Head of caudate nucleus (tissue), 42 donors: ENCODE data around the gene HTR3C.
"Not testable (repeated sequence)": the region's sequence is repeated elsewhere in the genome, so short reads cannot be mapped to it uniquely, and the experiment has no call there.

Experiments used
- DNase-seq, 42 donors: peaks; one replicate each; pipeline versions ENCODE4 v3.0.0 to v3.0.0-alpha.2; 2020 to 2021; ENCODE audit warnings: mixed read lengths in 7 of 42
- intact Hi-C: fragments of 100-400 bp; cut with DNase I; formaldehyde crosslinking; loops from one replicate; pipeline ENCODE4 v1.15.0; 2022

The HTR3C gene

GRCh38 chr3:184052767-184053166 lies at the start of gene HTR3C:
TSS of gene HTR3C (plus strand) at chr3:184053047. CDS start at chr3:184053081, 34 bp downstream.
- no peak for DNase-seq
- intact Hi-C loops: no loop called here

- intact Hi-C loops: no loop called here
- no peak for DNase-seq
These were observed 49.5 kb upstream of the HTR3C start for GRCh38 chr3:184003187-184003967.

GRCh38 chr3:184004476-184004875 lies 48.4 kb upstream of the HTR3C start:
- intact Hi-C loops: no loop called here
- DNase-seq: peak in 1 of 42 donors; percentile 24

- peak in 38 of 42 donors; percentile 14 to 71 (median 38) for DNase-seq
- intact Hi-C loops: no loop called here
These were observed 46.8 kb upstream of the HTR3C start for GRCh38 chr3:184005941-184006507.

GRCh38 chr3:184007143-184007813 lies 45.6 kb upstream of the HTR3C start:
- DNase-seq, intact Hi-C loops: not testable (repeated sequence)

- intact Hi-C loops: no loop called here
These were observed 44.7 kb upstream of the HTR3C start for GRCh38 chr3:184008161-184008560.

GRCh38 chr3:184011230-184011876 lies 41.5 kb upstream of the HTR3C start:
- no peak for DNase-seq
- intact Hi-C loops: loop anchor here (10.0 kb wide), 1 partner anchor 123 kb away; the partner anchor contains the start of gene EIF2B5

More at GRCh38 chr3:184008161-184008560, 44.7 kb upstream of the HTR3C start:
- DNase-seq: no peak

- no peak for DNase-seq
- intact Hi-C loops: loop anchor here (10.0 kb wide), 1 partner anchor 123 kb away; the partner anchor contains the start of gene EIF2B5
These were observed 40.6 kb upstream of the HTR3C start for GRCh38 chr3:184011937-184012889.

- intact Hi-C loops: loop anchor here (5.0 to 10.0 kb wide), 2 partner anchors 118 to 119 kb away; partner anchors contain the start of gene EIF2B5
- DNase-seq: no peak
These were observed 37.3 kb upstream of the HTR3C start for GRCh38 chr3:184015381-184016019.

- intact Hi-C loops: loop anchor here (5.0 to 10.0 kb wide), 2 partner anchors 119 kb away; partner anchors contain the start of gene EIF2B5
- no peak for DNase-seq
These were observed 36.7 kb upstream of the HTR3C start for GRCh38 chr3:184016169-184016570.

- intact Hi-C loops: loop anchor here (5.0 to 10.0 kb wide), 2 partner anchors 118 to 120 kb away; partner anchors contain the start of gene EIF2B5
- DNase-seq: peak; percentile 5 to 84 (median 60)
These were observed 35.8 kb upstream of the HTR3C start for GRCh38 chr3:184016811-184017671.

- intact Hi-C loops: loop anchor here (5.0 to 10.0 kb wide), 2 partner anchors 117 to 121 kb away; partner anchors contain the start of gene EIF2B5
- DNase-seq: peak; percentile 91 to 99 (median 97)
These were observed 35.0 kb upstream of the HTR3C start, which contains the start of gene ABCC5 for GRCh38 chr3:184017672-184018423. TSS of gene ABCC5 (minus strand) at chr3:184017884. CDS start at chr3:184014392, 3,492 bp downstream.

GRCh38 chr3:184018424-184018973 lies 34.3 kb upstream of the HTR3C start:
- DNase-seq: no peak
- intact Hi-C loops: loop anchor here (5.0 to 10.0 kb wide), 2 partner anchors 116 to 121 kb away; partner anchors contain the start of gene EIF2B5

GRCh38 chr3:184022323-184022722 lies 30.5 kb upstream of the HTR3C start:
- intact Hi-C loops: no loop called here

GRCh38 chr3:184025256-184025655 lies 27.6 kb upstream of the HTR3C start:
- intact Hi-C loops, DNase-seq: not testable (repeated sequence)

More at GRCh38 chr3:184022323-184022722, 30.5 kb upstream of the HTR3C start:
- no peak for DNase-seq
